Gastrocnemius medialis (tissue), 4 donors: Measurements from ENCODE around the gene TRIM66.

Experiments used
- CTCF ChIP-seq, 5 experiments: fragments of 450-650 bp in 3 of 5; fragments of 200-600 bp in 2 of 5; sonication (generic) in 2 of 5; IDR thresholded peaks in 4 of 5; conservative IDR thresholded peaks in 1 of 5; 1 replicate in 4 of 5; 2 replicates in 1 of 5; pipeline ENCODE4 v1.5.1; 2016 to 2019; ENCODE audit warnings: antibody characterized with exemption in 5 of 5, mild to moderate bottlenecking in 3 of 5, moderate library complexity in 3 of 5
- POLR2A ChIP-seq, 2 donors: fragments of 450-650 bp; IDR thresholded peaks; one replicate each; pipeline ENCODE4 v1.6.1; 2017; ENCODE audit warnings: antibody characterized with exemption in 2 of 2, mild to moderate bottlenecking in 2 of 2, moderate library complexity in 2 of 2

- no peak for TF ChIP-seq CTCF (IDR thresholded peaks at IDR 0.05 in 4 of 5, conservative IDR thresholded peaks at IDR 0.05 in 1 of 5)
- TF ChIP-seq POLR2A (IDR thresholded peaks at IDR 0.05): no peak
These were observed 46.1 kb upstream of the TRIM66 start for GRCh38 chr11:8728563-8728962.
